Hepatocyte (in vitro differentiated cells): ENCODE measurements around the gene USP22. TPM values are rescaled to one million over a fixed set of nuclear protein-coding genes. Genes with fewer than 3 reads are reported as not detected.

ENCODE experiments used
- DNase-seq: peaks from one replicate; pipeline ENCODE4 v3.0.0-alpha.2; 2016; ENCODE audit warnings: low spot score
- H2AFZ ChIP-seq: fragments of 200-600 bp; sonication (generic); 2 replicates; pipeline ENCODE4 v1.6.0; 2016; ENCODE audit warnings: antibody characterized with exemption, mild to moderate bottlenecking
- H3K27ac ChIP-seq: fragments of 200-600 bp; sonication (generic); 2 replicates; pipeline ENCODE4 v1.5.1; 2016; ENCODE audit warnings: mild to moderate bottlenecking
- H3K27me3 ChIP-seq: fragments of 200-600 bp; sonication (generic); 2 replicates; pipeline ENCODE4 v1.6.1; 2016
- H3K36me3 ChIP-seq: fragments of 200-600 bp; sonication (generic); replicated peaks from 2 replicates; pipeline ENCODE4 v1.5.1; 2016; ENCODE audit warnings: low read depth; ENCODE audit not compliant: insufficient read depth
- H3K4me1 ChIP-seq: fragments of 200-600 bp; sonication (generic); 2 replicates; pipeline ENCODE4 v1.5.1; 2016; ENCODE audit warnings: mild to moderate bottlenecking, moderate library complexity; ENCODE audit not compliant: insufficient read depth
- H3K4me2 ChIP-seq: fragments of 200-600 bp; sonication (generic); 2 replicates; pipeline ENCODE4 v1.6.0; 2016
- H3K4me3 ChIP-seq: fragments of 200-600 bp; sonication (generic); 2 replicates; pipeline ENCODE4 v1.5.1; 2016; ENCODE audit warnings: mild to moderate bottlenecking
- H3K79me2 ChIP-seq: fragments of 200-600 bp; sonication (generic); 2 replicates; pipeline ENCODE4 v1.6.0; 2017; ENCODE audit warnings: mild to moderate bottlenecking
- H3K9me2 ChIP-seq: fragments of 200-600 bp; sonication (generic); replicated peaks from 2 replicates; pipeline ENCODE4 v1.6.0; 2017; ENCODE audit warnings: mild to moderate bottlenecking; ENCODE audit not compliant: insufficient read depth
- H3K9me3 ChIP-seq: fragments of 200-600 bp; sonication (generic); 2 replicates; pipeline ENCODE4 v1.5.1; 2016; ENCODE audit warnings: low read depth, mild to moderate bottlenecking
- H4K20me1 ChIP-seq: fragments of 200-600 bp; sonication (generic); 2 replicates; pipeline ENCODE4 v1.6.0; 2016; ENCODE audit warnings: mild to moderate bottlenecking; ENCODE audit not compliant: insufficient read depth, poor library complexity, severe bottlenecking
- EZH2 ChIP-seq: fragments of 200-600 bp; sonication (generic); IDR thresholded peaks from 2 replicates; pipeline ENCODE4 v1.6.1; 2016; ENCODE audit warnings: antibody characterized with exemption, mild to moderate bottlenecking, borderline replicate concordance
- EZH2phosphoT487 ChIP-seq: fragments of 200-600 bp; sonication (generic); IDR thresholded peaks from one replicate; pipeline ENCODE4 v1.6.1; 2018; ENCODE audit warnings: antibody characterized with exemption, mild to moderate bottlenecking, low read depth, moderate library complexity; ENCODE audit not compliant: unreplicated experiment, severe bottlenecking
- WGBS: methylation state at CpG from one replicate; pipeline ENCODE4 v1.1.6; 2016; ENCODE audit warnings: low lambda C conversion rate; ENCODE audit errors: missing lambda C conversion rate; 5-methylcytosine and 5-hydroxymethylcytosine counted together
- polyA plus RNA-seq: library from polyadenylated mRNA; unstranded; fragments of >200 nt; fragmentation: Nextera tagmentation; extraction: Ambion mirVana; gene quantifications from 2 replicates; pipeline ENCODE4 v1.2.1, GENCODE V29; 2016
- total RNA-seq: library from RNA; depleted of rRNA; stranded (reverse); fragments of >200 nt; gene quantifications from 2 replicates; pipeline ENCODE4 v1.2.3, GENCODE V29; 2014
- TF ChIP-seq, protein P1 (sequence below): fragments of 200-600 bp; sonication (generic); IDR thresholded peaks from 2 replicates; pipeline ENCODE4 v1.5.1; 2016; ENCODE audit warnings: antibody characterized with exemption, mild to moderate bottlenecking; ENCODE audit not compliant: poor library complexity

Gene USP22
- total and polyA plus RNA-seq, 2 experiments from 2014 or later: 84.0 to 157 TPM

DNA sequence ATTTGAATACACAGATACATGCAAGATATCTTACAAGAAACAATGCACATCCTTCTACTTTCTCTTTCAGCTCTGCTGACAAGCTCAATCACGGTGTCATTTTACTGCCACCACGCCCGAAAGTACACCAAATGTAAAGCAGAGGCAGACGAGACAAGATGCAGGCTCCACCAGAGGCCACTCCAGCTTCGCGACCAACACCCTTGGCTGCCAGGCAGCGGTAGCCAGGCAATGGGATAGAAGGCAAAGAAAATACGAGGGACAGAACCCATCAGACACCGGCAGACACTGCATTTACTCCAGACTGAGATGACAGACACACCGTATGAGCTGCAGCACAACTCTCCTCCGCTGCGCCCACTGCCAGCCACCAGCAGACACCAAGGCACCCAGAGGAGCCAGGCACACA, 41.0 kb downstream of the USP22 start:
- no peak for DNase-seq
- peaks cover 54% of the 10 kb centered on the region for H3K79me2 ChIP-seq
- WGBS: 80% methylated on average over 12 of the region's 12 CpGs
- H4K20me1 ChIP-seq: peaks cover 76% of the 10 kb centered on the region
- no peak overlapping the region for H3K4me2 ChIP-seq
- H3K4me3 ChIP-seq: no peak overlapping the region
- no peak overlapping the region for H2AFZ ChIP-seq
- H3K27ac ChIP-seq: peak overlapping the region; percentile 19
- no peaks in the 10 kb centered on the region for H3K27me3 ChIP-seq
- peaks cover 4% of the 10 kb centered on the region for H3K36me3 ChIP-seq
- TF ChIP-seq EZH2phosphoT487: no peak
- TF ChIP-seq EZH2: no peak
- H3K9me3 ChIP-seq: no peaks in the 10 kb centered on the region
- no peaks in the 10 kb centered on the region for H3K9me2 ChIP-seq
- no peaks in the 10 kb centered on the region for H3K4me1 ChIP-seq

GRCh38 chr17:21001111-21001812, 41.5 kb downstream of the USP22 start:
- Histone ChIP-seq H3K27ac (no peak overlapping the region), H3K4me1 (no peaks in the 10 kb centered on the region)
- WGBS: 89% methylated on average over 7 of the region's 7 CpGs

GRCh38 chr17:20999841-21000532, 42.8 kb downstream of the USP22 start:
- TF ChIP-seq EZH2phosphoT487: no peak
- TF ChIP-seq EZH2: no peak
- TF ChIP-seq, protein P1, sequence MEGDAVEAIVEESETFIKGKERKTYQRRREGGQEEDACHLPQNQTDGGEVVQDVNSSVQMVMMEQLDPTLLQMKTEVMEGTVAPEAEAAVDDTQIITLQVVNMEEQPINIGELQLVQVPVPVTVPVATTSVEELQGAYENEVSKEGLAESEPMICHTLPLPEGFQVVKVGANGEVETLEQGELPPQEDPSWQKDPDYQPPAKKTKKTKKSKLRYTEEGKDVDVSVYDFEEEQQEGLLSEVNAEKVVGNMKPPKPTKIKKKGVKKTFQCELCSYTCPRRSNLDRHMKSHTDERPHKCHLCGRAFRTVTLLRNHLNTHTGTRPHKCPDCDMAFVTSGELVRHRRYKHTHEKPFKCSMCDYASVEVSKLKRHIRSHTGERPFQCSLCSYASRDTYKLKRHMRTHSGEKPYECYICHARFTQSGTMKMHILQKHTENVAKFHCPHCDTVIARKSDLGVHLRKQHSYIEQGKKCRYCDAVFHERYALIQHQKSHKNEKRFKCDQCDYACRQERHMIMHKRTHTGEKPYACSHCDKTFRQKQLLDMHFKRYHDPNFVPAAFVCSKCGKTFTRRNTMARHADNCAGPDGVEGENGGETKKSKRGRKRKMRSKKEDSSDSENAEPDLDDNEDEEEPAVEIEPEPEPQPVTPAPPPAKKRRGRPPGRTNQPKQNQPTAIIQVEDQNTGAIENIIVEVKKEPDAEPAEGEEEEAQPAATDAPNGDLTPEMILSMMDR: no peak
- Histone ChIP-seq H3K4me3 (no peak overlapping the region), H3K9me2 (no peaks in the 10 kb centered on the region), H2AFZ (no peak overlapping the region), H3K79me2 (peaks cover 38% of the 10 kb centered on the region), H3K27ac (no peak overlapping the region), H3K9me3 (no peaks in the 10 kb centered on the region), H4K20me1 (peaks cover 63% of the 10 kb centered on the region), H3K4me2 (no peak overlapping the region), H3K4me1 (no peaks in the 10 kb centered on the region), H3K36me3 (no peaks in the 10 kb centered on the region), H3K27me3 (no peaks in the 10 kb centered on the region)
- WGBS: 92% methylated on average over 13 of the region's 13 CpGs
- DNase-seq: peak; percentile 10

More at GRCh38 chr17:21001111-21001812, 41.5 kb downstream of the USP22 start:
- Histone ChIP-seq H3K79me2 (peaks cover 51% of the 10 kb centered on the region), H4K20me1 (peaks cover 73% of the 10 kb centered on the region), H3K27me3 (no peaks in the 10 kb centered on the region), H3K36me3 (peaks cover 4% of the 10 kb centered on the region), H3K9me2 (no peaks in the 10 kb centered on the region), H2AFZ (no peak overlapping the region), H3K9me3 (no peaks in the 10 kb centered on the region), H3K4me3 (no peak overlapping the region), H3K4me2 (no peak overlapping the region)
- no peak for TF ChIP-seq EZH2phosphoT487
- TF ChIP-seq EZH2: no peak
- TF ChIP-seq, protein P1: no peak
- DNase-seq: peak; percentile 4

DNA sequence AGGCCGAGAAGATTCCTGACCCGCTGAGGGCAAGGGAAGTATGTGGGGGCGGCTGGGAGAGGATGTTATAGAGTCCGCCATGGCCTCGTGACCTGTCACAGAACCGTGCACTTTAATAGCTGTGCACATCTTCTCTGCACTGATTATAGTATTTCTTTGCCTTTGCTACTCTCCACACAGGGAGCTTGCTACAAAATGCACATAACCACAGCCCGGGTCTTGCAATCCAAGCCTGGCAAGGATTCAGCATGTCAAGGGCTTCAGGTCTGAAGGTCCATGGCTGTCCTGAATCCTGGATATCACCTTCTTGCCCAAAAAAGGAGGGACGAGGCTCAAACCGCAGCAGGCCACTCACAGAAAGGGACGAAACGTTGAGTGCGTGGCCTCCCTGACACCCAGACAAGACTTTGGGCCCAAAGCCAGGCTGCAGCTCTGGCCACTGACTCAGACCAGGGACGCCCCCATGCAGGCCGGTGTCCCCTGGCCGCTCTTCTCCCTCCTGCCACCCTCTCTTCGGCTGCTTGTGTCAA, 43.7 kb downstream of the USP22 start:
- Histone ChIP-seq H3K36me3 (no peaks in the 10 kb centered on the region), H3K9me3 (no peaks in the 10 kb centered on the region), H2AFZ (no peak overlapping the region), H3K4me2 (no peak overlapping the region), H3K9me2 (no peaks in the 10 kb centered on the region), H3K27me3 (no peaks in the 10 kb centered on the region), H3K79me2 (peaks cover 31% of the 10 kb centered on the region), H3K27ac (no peak overlapping the region), H3K4me1 (no peaks in the 10 kb centered on the region), H4K20me1 (peaks cover 54% of the 10 kb centered on the region), H3K4me3 (no peak overlapping the region)
- DNase-seq: peak; percentile 6
- no peak for TF ChIP-seq EZH2
- TF ChIP-seq, protein P1: no peak
- no peak for TF ChIP-seq EZH2phosphoT487
- WGBS: 86% methylated on average over 16 of the region's 16 CpGs
